Measurements from ENCODE around the gene ACTG1. TPM values are rescaled to one million over a fixed set of nuclear protein-coding genes. Genes with fewer than 3 reads are reported as not detected.
A peak's percentile ranks its signal among the peaks of the same experiment; 100 is the strongest.

Gene ACTG1
- total and polyA plus RNA-seq, 2 of the 13 experiments (the other 11 are each of a cell fraction or from before 2014, with no cell fraction given) = 973 to 1,138 TPM

- TF ChIP-seq, protein P1, sequence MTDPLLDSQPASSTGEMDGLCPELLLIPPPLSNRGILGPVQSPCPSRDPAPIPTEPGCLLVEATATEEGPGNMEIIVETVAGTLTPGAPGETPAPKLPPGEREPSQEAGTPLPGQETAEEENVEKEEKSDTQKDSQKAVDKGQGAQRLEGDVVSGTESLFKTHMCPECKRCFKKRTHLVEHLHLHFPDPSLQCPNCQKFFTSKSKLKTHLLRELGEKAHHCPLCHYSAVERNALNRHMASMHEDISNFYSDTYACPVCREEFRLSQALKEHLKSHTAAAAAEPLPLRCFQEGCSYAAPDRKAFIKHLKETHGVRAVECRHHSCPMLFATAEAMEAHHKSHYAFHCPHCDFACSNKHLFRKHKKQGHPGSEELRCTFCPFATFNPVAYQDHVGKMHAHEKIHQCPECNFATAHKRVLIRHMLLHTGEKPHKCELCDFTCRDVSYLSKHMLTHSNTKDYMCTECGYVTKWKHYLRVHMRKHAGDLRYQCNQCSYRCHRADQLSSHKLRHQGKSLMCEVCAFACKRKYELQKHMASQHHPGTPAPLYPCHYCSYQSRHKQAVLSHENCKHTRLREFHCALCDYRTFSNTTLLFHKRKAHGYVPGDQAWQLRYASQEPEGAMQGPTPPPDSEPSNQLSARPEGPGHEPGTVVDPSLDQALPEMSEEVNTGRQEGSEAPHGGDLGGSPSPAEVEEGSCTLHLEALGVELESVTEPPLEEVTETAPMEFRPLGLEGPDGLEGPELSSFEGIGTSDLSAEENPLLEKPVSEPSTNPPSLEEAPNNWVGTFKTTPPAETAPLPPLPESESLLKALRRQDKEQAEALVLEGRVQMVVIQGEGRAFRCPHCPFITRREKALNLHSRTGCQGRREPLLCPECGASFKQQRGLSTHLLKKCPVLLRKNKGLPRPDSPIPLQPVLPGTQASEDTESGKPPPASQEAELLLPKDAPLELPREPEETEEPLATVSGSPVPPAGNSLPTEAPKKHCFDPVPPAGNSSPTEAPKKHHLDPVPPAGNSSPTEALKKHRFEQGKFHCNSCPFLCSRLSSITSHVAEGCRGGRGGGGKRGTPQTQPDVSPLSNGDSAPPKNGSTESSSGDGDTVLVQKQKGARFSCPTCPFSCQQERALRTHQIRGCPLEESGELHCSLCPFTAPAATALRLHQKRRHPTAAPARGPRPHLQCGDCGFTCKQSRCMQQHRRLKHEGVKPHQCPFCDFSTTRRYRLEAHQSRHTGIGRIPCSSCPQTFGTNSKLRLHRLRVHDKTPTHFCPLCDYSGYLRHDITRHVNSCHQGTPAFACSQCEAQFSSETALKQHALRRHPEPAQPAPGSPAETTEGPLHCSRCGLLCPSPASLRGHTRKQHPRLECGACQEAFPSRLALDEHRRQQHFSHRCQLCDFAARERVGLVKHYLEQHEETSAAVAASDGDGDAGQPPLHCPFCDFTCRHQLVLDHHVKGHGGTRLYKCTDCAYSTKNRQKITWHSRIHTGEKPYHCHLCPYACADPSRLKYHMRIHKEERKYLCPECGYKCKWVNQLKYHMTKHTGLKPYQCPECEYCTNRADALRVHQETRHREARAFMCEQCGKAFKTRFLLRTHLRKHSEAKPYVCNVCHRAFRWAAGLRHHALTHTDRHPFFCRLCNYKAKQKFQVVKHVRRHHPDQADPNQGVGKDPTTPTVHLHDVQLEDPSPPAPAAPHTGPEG (CRISPR knock-in tag; IDR thresholded peaks at IDR 0.05) = no peak
- TF ChIP-seq AKAP8 (CRISPR knock-in tag; IDR thresholded peaks at IDR 0.05) (no peak; the same call in 1 of the 2 replicates), ZEB1 (IDR thresholded peaks at IDR 0.05; ENCODE audit: insufficient replicate concordance, low read depth) (peak; percentile 86), ATF3 (CRISPR knock-in tag; IDR thresholded peaks at IDR 0.05) (peak; percentile 74), KLF12 (CRISPR knock-in tag; IDR thresholded peaks at IDR 0.05; ENCODE audit: borderline replicate concordance) (no peak), TOPORS (CRISPR knock-in tag; IDR thresholded peaks at IDR 0.05) (no peak), CHCHD3 (CRISPR knock-in tag; IDR thresholded peaks at IDR 0.05) (0 out of 2 replicates have a peak, but pooled peaks have one; percentile 68), TEAD2 (CRISPR knock-in tag; IDR thresholded peaks at IDR 0.05) (no peak), CEBPB (IDR thresholded peaks at IDR 0.05; ENCODE audit: borderline replicate concordance, low read depth, low read length) (no peak), PRDM10 (CRISPR knock-in tag; IDR thresholded peaks at IDR 0.05; ENCODE audit: low read depth) (no peak), SMC3 (IDR thresholded peaks at IDR 0.05; ENCODE audit: low read length) (no peak), XRCC5 (optimal IDR thresholded peaks at IDR 0.05; ENCODE audit: low read length) (peak; percentile 29)
- TF ChIP-seq, protein P2, sequence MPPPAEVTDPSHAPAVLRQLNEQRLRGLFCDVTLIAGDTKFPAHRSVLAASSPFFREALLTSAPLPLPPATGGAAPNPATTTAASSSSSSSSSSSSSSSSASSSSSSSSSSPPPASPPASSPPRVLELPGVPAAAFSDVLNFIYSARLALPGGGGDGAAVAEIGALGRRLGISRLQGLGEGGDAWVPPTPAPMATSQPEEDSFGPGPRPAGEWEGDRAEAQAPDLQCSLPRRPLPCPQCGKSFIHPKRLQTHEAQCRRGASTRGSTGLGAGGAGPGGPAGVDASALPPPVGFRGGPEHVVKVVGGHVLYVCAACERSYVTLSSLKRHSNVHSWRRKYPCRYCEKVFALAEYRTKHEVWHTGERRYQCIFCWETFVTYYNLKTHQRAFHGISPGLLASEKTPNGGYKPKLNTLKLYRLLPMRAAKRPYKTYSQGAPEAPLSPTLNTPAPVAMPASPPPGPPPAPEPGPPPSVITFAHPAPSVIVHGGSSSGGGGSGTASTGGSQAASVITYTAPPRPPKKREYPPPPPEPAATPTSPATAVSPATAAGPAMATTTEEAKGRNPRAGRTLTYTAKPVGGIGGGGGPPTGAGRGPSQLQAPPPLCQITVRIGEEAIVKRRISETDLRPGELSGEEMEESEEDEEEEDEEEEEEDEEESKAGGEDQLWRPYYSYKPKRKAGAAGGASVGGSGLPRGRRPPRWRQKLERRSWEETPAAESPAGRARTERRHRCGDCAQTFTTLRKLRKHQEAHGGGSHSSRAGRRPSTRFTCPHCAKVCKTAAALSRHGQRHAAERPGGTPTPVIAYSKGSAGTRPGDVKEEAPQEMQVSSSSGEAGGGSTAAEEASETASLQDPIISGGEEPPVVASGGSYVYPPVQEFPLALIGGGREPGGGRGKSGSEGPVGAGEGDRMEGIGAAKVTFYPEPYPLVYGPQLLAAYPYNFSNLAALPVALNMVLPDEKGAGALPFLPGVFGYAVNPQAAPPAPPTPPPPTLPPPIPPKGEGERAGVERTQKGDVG (CRISPR knock-in tag; IDR thresholded peaks at IDR 0.05; ENCODE audit: borderline replicate concordance) = no peak
- TF ChIP-seq, protein P3, sequence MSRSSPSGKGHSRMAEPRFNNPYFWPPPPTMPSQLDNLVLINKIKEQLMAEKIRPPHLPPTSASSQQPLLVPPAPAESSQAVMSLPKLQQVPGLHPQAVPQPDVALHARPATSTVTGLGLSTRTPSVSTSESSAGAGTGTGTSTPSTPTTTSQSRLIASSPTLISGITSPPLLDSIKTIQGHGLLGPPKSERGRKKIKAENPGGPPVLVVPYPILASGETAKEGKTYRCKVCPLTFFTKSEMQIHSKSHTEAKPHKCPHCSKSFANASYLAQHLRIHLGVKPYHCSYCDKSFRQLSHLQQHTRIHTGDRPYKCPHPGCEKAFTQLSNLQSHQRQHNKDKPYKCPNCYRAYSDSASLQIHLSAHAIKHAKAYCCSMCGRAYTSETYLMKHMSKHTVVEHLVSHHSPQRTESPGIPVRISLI (CRISPR knock-in tag; IDR thresholded peaks at IDR 0.05; ENCODE audit: borderline replicate concordance) = no peak
These were observed 6.9 kb upstream of the ACTG1 start (continued) for GRCh38 chr17:81519284-81520020.
